ENCODE data around the gene NOD2.

DNA sequence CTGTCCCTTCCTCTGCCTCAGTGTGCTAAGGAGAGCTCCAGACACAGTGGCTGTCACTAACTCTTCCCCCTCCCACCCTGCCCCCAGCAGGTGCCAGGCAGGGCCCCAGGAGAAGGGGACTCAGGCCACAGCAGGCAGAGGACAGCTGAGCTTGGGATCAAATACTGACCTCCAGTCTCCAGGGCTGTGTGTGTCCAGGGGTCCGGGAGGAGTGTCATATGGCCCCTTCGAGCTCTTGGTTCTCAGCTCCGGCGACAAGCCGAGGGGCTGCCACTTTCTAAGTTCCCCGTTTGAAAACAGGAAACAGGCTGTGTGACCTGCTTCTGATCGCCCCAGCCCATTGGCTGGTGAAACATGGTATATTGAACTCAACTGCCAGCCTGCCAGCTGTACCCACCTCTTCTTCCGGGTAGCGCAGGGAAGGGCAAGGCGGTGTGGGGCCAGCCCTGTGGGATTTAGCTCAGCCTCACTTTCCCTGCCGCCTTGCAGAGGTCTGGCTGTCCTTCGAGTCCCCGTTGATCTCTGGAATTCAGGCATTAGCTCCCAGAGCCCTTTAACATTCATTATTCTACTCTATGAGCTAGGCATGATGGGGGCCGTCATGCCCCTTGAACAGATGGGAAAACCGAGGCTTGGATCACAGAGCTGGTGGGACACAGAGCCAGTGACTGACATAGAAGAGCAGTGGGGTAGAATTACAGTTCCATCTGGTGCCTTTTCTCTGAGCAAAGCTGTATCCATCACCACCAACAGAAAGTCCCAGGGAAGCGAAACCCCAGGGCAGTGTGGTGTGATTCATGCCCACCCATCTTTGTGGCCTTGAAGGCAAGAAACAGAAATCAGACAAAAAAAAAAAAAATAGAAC lies 12.2 kb upstream of the NOD2 start, which contains the start of gene SNX20:
- TF ChIP-seq, protein P1, sequence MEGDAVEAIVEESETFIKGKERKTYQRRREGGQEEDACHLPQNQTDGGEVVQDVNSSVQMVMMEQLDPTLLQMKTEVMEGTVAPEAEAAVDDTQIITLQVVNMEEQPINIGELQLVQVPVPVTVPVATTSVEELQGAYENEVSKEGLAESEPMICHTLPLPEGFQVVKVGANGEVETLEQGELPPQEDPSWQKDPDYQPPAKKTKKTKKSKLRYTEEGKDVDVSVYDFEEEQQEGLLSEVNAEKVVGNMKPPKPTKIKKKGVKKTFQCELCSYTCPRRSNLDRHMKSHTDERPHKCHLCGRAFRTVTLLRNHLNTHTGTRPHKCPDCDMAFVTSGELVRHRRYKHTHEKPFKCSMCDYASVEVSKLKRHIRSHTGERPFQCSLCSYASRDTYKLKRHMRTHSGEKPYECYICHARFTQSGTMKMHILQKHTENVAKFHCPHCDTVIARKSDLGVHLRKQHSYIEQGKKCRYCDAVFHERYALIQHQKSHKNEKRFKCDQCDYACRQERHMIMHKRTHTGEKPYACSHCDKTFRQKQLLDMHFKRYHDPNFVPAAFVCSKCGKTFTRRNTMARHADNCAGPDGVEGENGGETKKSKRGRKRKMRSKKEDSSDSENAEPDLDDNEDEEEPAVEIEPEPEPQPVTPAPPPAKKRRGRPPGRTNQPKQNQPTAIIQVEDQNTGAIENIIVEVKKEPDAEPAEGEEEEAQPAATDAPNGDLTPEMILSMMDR (IDR thresholded peaks at IDR 0.05; ENCODE audit: low read depth, low read length, missing input control) = no peak
- TF ChIP-seq, protein P2, sequence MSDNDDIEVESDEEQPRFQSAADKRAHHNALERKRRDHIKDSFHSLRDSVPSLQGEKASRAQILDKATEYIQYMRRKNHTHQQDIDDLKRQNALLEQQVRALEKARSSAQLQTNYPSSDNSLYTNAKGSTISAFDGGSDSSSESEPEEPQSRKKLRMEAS (IDR thresholded peaks at IDR 0.05) = no peak
- TF ChIP-seq, protein P3, sequence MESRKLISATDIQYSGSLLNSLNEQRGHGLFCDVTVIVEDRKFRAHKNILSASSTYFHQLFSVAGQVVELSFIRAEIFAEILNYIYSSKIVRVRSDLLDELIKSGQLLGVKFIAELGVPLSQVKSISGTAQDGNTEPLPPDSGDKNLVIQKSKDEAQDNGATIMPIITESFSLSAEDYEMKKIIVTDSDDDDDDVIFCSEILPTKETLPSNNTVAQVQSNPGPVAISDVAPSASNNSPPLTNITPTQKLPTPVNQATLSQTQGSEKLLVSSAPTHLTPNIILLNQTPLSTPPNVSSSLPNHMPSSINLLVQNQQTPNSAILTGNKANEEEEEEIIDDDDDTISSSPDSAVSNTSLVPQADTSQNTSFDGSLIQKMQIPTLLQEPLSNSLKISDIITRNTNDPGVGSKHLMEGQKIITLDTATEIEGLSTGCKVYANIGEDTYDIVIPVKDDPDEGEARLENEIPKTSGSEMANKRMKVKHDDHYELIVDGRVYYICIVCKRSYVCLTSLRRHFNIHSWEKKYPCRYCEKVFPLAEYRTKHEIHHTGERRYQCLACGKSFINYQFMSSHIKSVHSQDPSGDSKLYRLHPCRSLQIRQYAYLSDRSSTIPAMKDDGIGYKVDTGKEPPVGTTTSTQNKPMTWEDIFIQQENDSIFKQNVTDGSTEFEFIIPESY (IDR thresholded peaks at IDR 0.05) = no peak
- TF ChIP-seq RAD21 (IDR thresholded peaks at IDR 0.05) = no peak
- TF ChIP-seq HNF4A (conservative IDR thresholded peaks at IDR 0.05) = no peak
- no peak for TF ChIP-seq YY1 (IDR thresholded peaks at IDR 0.05)
- no peak for TF ChIP-seq EGR1 (IDR thresholded peaks at IDR 0.05; ENCODE audit: low read depth in 2 of 2)
- no peak for TF ChIP-seq SP1 (IDR thresholded peaks at IDR 0.05)

All from liver (tissue), 3 donors.